ES-I3 (cell line): ENCODE data around the gene FBN1.

Experiments
- H3K36me3 ChIP-seq: 2 replicates; pipeline ENCODE4 v1.6.1; 2013; ENCODE audit warnings: mild to moderate bottlenecking, low read length, control low read depth, moderate library complexity; ENCODE audit not compliant: insufficient read depth
- H3K4me1 ChIP-seq: 2 replicates; pipeline ENCODE4 v1.6.1; 2013; ENCODE audit warnings: mild to moderate bottlenecking, control low read depth, low read length; ENCODE audit not compliant: insufficient read depth
- H3K9ac ChIP-seq: 2 replicates; pipeline ENCODE4 v1.6.1; 2013; ENCODE audit warnings: low read depth, mild to moderate bottlenecking, low read length, moderate library complexity
- H3K9me3 ChIP-seq: 2 replicates; pipeline ENCODE4 v1.6.1; 2013; ENCODE audit warnings: mild to moderate bottlenecking, low read length, moderate library complexity; ENCODE audit not compliant: control insufficient read depth, insufficient read depth

FBN1 gene

GRCh38 chr15:48571510-48571909 lies 74.0 kb downstream of the FBN1 start:
- Histone ChIP-seq H3K4me1 (no peaks in the 10 kb centered on the region), H3K9ac (no peak overlapping the region), H3K9me3 (no peaks in the 10 kb centered on the region), H3K36me3 (no peaks in the 10 kb centered on the region)

- Histone ChIP-seq H3K9me3 (no peaks in the 10 kb centered on the region), H3K36me3 (no peaks in the 10 kb centered on the region), H3K9ac (no peak overlapping the region), H3K4me1 (no peaks in the 10 kb centered on the region)
These were observed 74.7 kb downstream of the FBN1 start for GRCh38 chr15:48570822-48571221.

GRCh38 chr15:48569591-48570302 lies 75.8 kb downstream of the FBN1 start:
- Histone ChIP-seq H3K36me3 (no peaks in the 10 kb centered on the region), H3K4me1 (no peaks in the 10 kb centered on the region), H3K9ac (no peak overlapping the region), H3K9me3 (no peaks in the 10 kb centered on the region)

- Histone ChIP-seq H3K36me3 (no peaks in the 10 kb centered on the region), H3K4me1 (no peaks in the 10 kb centered on the region), H3K9me3 (no peaks in the 10 kb centered on the region), H3K9ac (no peak overlapping the region)
These were observed 78.8 kb downstream of the FBN1 start for GRCh38 chr15:48566668-48567067.

GRCh38 chr15:48565560-48566482 lies 79.7 kb downstream of the FBN1 start:
- no peak overlapping the region for H3K9ac ChIP-seq
- no peaks in the 10 kb centered on the region for H3K36me3 ChIP-seq
- no peaks in the 10 kb centered on the region for H3K4me1 ChIP-seq
- H3K9me3 ChIP-seq = no peaks in the 10 kb centered on the region

GRCh38 chr15:48564690-48565089 lies 80.8 kb downstream of the FBN1 start:
- H3K9ac ChIP-seq = no peak overlapping the region
- no peaks in the 10 kb centered on the region for H3K36me3 ChIP-seq
- H3K4me1 ChIP-seq = no peaks in the 10 kb centered on the region
- H3K9me3 ChIP-seq = no peaks in the 10 kb centered on the region

- H3K4me1 ChIP-seq = 0 out of 2 replicates have a peak, but pooled peaks cover 4% of the 10 kb centered on the region
- no peaks in the 10 kb centered on the region for H3K9me3 ChIP-seq
- H3K9ac ChIP-seq = no peak overlapping the region
- no peaks in the 10 kb centered on the region for H3K36me3 ChIP-seq
These were observed 81.6 kb downstream of the FBN1 start for GRCh38 chr15:48563934-48564333.

GRCh38 chr15:48560321-48561051 lies 85.0 kb downstream of the FBN1 start:
- 0 out of 2 replicates have a peak, but pooled peaks cover 4% of the 10 kb centered on the region for H3K4me1 ChIP-seq
- H3K9ac ChIP-seq = no peak overlapping the region
- no peaks in the 10 kb centered on the region for H3K9me3 ChIP-seq
- no peaks in the 10 kb centered on the region for H3K36me3 ChIP-seq

- Histone ChIP-seq H3K9me3 (no peaks in the 10 kb centered on the region), H3K9ac (no peak overlapping the region), H3K4me1 (0 out of 2 replicates have a peak, but pooled peaks cover 4% of the 10 kb centered on the region), H3K36me3 (no peaks in the 10 kb centered on the region)
These were observed 86.2 kb downstream of the FBN1 start for GRCh38 chr15:48559285-48559684.

- Histone ChIP-seq H3K36me3 (no peaks in the 10 kb centered on the region), H3K9me3 (no peaks in the 10 kb centered on the region), H3K9ac (no peak overlapping the region), H3K4me1 (0 out of 2 replicates have a peak, but pooled peaks cover 4% of the 10 kb centered on the region)
These were observed 87.3 kb downstream of the FBN1 start for GRCh38 chr15:48558226-48558625.

- Histone ChIP-seq H3K4me1 (0 out of 2 replicates have a peak, but pooled peaks cover 4% of the 10 kb centered on the region), H3K9ac (no peak overlapping the region), H3K9me3 (no peaks in the 10 kb centered on the region), H3K36me3 (no peaks in the 10 kb centered on the region)
These were observed 88.2 kb downstream of the FBN1 start for GRCh38 chr15:48557335-48557734.

- no peaks in the 10 kb centered on the region for H3K9me3 ChIP-seq
- no peak overlapping the region for H3K9ac ChIP-seq
- no peaks in the 10 kb centered on the region for H3K36me3 ChIP-seq
- H3K4me1 ChIP-seq = 0 out of 2 replicates have a peak, but pooled peaks cover 4% of the 10 kb centered on the region
These were observed 89.2 kb downstream of the FBN1 start for GRCh38 chr15:48556159-48556897.

- Histone ChIP-seq H3K9me3 (no peaks in the 10 kb centered on the region), H3K4me1 (0 out of 2 replicates have a peak, but pooled peaks cover 4% of the 10 kb centered on the region), H3K9ac (no peak overlapping the region), H3K36me3 (no peaks in the 10 kb centered on the region)
These were observed 90.1 kb downstream of the FBN1 start for GRCh38 chr15:48555241-48555881.
